Raji (cell line): ENCODE data around the gene SLC2A8.

ENCODE experiments used
- POLR2A ChIP-seq: IDR thresholded peaks from 2 replicates; pipeline ENCODE4 v1.6.1; 2011; ENCODE audit warnings: low read depth, low read length, control low read depth; ENCODE audit not compliant: insufficient read depth

The SLC2A8 gene

GRCh38 chr9:127407492-127407843, 10.5 kb downstream of the SLC2A8 start:
- TF ChIP-seq POLR2A = no peak

GRCh38 chr9:127411122-127411521, 14.2 kb downstream of the SLC2A8 start:
- no peak for TF ChIP-seq POLR2A

GRCh38 chr9:127415141-127415540, 18.2 kb downstream of the SLC2A8 start:
- TF ChIP-seq POLR2A = no peak

- TF ChIP-seq POLR2A = no peak
Measured at GRCh38 chr9:127415657-127416056, 18.7 kb downstream of the SLC2A8 start.

GRCh38 chr9:127417131-127418036, 20.4 kb downstream of the SLC2A8 start:
- no peak for TF ChIP-seq POLR2A

DNA sequence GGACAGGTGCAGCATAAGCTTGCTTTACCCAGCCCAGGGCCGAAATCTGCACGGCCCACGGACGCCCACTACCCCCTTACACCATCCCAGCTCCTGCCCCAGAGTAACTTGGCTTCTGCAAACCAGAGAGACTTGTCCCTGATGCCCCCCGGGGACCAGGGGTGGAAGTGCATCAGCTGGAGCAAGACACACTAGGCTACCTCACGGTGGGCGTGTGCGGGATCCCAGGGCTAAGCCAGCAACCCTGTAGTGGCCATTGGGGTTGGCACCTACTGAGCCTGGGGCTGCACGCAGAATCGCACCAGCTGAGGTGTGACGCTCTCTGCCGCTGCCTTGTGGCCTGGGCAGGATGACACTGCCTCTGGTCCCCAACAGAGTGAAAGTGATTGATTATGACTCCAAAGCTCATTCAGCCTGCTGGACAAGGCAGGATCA, 21.1 kb downstream of the SLC2A8 start:
- TF ChIP-seq POLR2A = no peak

- TF ChIP-seq POLR2A = no peak
Measured at GRCh38 chr9:127419348-127419747, 22.4 kb downstream of the SLC2A8 start.

GRCh38 chr9:127421057-127421456, 24.1 kb downstream of the SLC2A8 start:
- TF ChIP-seq POLR2A = no peak

DNA sequence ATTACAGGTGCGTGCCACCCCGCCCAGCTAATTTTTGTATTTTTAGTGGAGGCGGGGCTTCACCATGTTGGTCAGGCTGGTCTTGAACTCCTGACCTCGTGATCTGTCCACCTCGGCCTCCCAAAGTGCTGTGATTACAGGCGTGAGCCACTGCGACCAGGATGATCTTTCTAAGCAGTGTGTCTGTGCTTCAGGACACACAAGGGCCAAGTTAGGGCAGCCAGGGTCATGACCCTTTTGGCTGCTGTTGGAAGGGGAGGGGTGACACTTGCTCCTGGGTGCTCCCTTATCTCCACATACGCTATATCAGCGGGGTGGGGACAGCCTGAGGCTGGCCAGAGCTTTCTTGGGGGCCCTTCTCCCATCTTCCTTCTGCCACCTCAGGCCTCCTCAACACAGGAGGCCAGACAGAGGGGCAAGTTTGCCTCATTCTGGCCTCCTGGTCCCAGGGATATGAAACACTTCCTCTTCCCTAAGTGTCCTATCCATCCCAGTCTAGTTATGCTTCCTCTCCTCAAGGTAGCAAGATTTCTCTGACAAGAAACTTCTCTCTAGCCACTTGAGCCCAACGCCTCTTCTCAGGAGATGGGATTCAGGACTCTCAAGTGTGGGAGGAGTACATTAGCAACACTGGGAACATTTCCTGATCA, 25.3 kb downstream of the SLC2A8 start:
- no peak for TF ChIP-seq POLR2A

GRCh38 chr9:127422787-127423186, 25.8 kb downstream of the SLC2A8 start:
- TF ChIP-seq POLR2A = no peak

- no peak for TF ChIP-seq POLR2A
Measured at GRCh38 chr9:127423476-127423933, 26.5 kb downstream of the SLC2A8 start.

GRCh38 chr9:127423934-127424675, 27.1 kb downstream of the SLC2A8 start, which contains the start of gene ZNF79:
ZNF79 (plus strand) TSS chr9:127424382; CDS start chr9:127424788, 406 bp downstream.
- TF ChIP-seq POLR2A = peak; percentile 74; the same call in 1 of the 2 replicates

- no peak for TF ChIP-seq POLR2A
Measured at GRCh38 chr9:127424676-127424999, 27.7 kb downstream of the SLC2A8 start.

DNA sequence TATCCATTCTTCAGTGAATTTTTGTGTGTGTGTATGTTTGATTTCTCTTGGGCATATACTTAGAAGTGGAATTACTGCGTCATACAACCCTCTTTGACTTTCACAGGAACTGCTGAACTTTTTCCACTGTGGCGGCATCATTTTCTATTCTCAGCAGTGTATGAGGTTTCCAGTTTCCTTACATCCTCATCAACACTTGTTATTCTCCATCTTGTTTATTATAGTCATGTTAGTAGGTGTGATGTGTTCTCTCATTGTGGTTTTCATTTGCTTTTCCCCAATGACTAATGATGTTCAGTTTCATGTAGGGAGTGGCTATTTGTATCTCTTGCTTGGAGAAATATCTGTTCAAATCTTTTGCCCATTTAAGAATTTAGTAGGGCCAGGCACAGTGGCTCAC, 29.8 kb downstream of the SLC2A8 start:
- TF ChIP-seq POLR2A = no peak

DNA sequence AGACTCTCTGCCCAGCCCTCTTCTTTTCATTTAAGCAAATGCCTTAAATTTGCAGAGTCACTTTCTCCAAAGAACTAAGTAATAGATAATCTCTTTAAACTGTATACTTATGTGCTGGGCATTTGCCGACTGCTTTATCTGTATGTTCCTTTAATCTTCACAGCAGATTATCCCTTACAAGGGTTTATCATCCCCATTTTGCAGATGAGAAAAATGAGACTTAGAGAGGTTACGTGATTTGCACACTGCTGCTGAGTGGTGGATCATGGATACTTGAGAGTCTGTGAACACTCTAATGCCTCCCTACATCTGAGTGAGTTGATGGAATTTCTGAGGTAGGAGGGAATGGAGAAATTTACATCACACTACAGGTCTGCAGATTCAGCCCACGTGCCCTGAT, 31.4 kb downstream of the SLC2A8 start:
- no peak for TF ChIP-seq POLR2A
